Esophagus muscularis mucosa (tissue), 2 donors: ENCODE results near the gene CDRT4.

Source experiments
- POLR2A ChIP-seq: fragments of 450-650 bp; IDR thresholded peaks from one replicate; pipeline ENCODE4 v1.6.1; 2017; ENCODE audit warnings: antibody characterized with exemption, moderate library complexity, mild to moderate bottlenecking, low read depth
- POLR2AphosphoS5 ChIP-seq, 2 donors: sonication (generic); formaldehyde crosslinking; IDR thresholded peaks; one replicate each; pipeline ENCODE4 v1.6.1; 2017; ENCODE audit warnings: antibody characterized with exemption in 2 of 2

DNA sequence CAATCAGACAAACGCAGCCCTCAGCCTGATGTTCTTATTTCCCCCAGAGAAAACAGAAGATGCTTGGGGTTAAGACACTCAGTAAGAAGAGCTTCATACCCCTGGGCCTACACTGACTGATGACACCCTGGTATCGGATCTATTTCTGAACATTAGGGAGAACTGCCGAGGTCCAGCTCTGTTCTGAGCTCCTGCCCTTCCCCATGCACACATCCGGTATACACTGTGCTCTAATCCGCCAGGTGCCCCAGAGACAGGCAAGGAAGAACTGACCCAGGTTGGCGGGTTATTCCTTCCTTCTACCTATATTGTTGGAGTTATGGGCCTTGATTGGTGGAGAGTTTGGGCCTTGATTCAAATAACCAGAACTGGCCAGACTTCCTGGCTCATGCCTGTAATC is 68.0 kb downstream of the CDRT4 start:
- TF ChIP-seq POLR2AphosphoS5 (IDR thresholded peaks at IDR 0.05) (no peak), POLR2A (no peak)
